Measurements from ENCODE around the gene TRPT1.

- TF ChIP-seq, protein P1, sequence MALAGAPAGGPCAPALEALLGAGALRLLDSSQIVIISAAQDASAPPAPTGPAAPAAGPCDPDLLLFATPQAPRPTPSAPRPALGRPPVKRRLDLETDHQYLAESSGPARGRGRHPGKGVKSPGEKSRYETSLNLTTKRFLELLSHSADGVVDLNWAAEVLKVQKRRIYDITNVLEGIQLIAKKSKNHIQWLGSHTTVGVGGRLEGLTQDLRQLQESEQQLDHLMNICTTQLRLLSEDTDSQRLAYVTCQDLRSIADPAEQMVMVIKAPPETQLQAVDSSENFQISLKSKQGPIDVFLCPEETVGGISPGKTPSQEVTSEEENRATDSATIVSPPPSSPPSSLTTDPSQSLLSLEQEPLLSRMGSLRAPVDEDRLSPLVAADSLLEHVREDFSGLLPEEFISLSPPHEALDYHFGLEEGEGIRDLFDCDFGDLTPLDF (CRISPR knock-in tag; IDR thresholded peaks at IDR 0.05), result no peak
- no peak for TF ChIP-seq ERG (CRISPR knock-in tag; IDR thresholded peaks at IDR 0.05)
- TF ChIP-seq CTCF (IDR thresholded peaks at IDR 0.05), result no peak
- no peak for TF ChIP-seq CREB1 (CRISPR knock-in tag; IDR thresholded peaks at IDR 0.05)
- TF ChIP-seq, protein P2, sequence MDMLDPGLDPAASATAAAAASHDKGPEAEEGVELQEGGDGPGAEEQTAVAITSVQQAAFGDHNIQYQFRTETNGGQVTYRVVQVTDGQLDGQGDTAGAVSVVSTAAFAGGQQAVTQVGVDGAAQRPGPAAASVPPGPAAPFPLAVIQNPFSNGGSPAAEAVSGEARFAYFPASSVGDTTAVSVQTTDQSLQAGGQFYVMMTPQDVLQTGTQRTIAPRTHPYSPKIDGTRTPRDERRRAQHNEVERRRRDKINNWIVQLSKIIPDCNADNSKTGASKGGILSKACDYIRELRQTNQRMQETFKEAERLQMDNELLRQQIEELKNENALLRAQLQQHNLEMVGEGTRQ (CRISPR knock-in tag; IDR thresholded peaks at IDR 0.05), result no peak
- TF ChIP-seq, protein P3, sequence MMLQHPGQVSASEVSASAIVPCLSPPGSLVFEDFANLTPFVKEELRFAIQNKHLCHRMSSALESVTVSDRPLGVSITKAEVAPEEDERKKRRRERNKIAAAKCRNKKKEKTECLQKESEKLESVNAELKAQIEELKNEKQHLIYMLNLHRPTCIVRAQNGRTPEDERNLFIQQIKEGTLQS (CRISPR knock-in tag; conservative IDR thresholded peaks at IDR 0.05), result no peak
- no peak for TF ChIP-seq ATF2 (CRISPR knock-in tag; IDR thresholded peaks at IDR 0.05; ENCODE audit: borderline replicate concordance, low read depth)
Observed at GRCh38 chr11:64219755-64220154, 6.2 kb downstream of the TRPT1 start.
